Measurements from ENCODE around the gene KCNN1.

The KCNN1 gene

GRCh38 chr19:17942582-17943273 lies 24.2 kb upstream of the KCNN1 start:
- DNase-seq (ENCODE audit: insufficient read length, low spot score) (no peak), FAIRE-seq (no peak)
- TF ChIP-seq CTCF (IDR thresholded peaks at IDR 0.05; ENCODE audit: insufficient read depth, missing control alignments) = no peak

GRCh38 chr19:17943274-17944221 lies 23.4 kb upstream of the KCNN1 start:
- TF ChIP-seq CTCF (IDR thresholded peaks at IDR 0.05; ENCODE audit: insufficient read depth, missing control alignments) = no peak
- FAIRE-seq (no peak), DNase-seq (ENCODE audit: insufficient read length, low spot score) (no peak)

GRCh38 chr19:17944301-17944700 lies 22.6 kb upstream of the KCNN1 start:
- DNase-seq (ENCODE audit: insufficient read length, low spot score) = no peak
- FAIRE-seq = no peak
- no peak for TF ChIP-seq CTCF (IDR thresholded peaks at IDR 0.05; ENCODE audit: insufficient read depth, missing control alignments)

GRCh38 chr19:17946965-17947784 lies 19.7 kb upstream of the KCNN1 start:
- no peak for FAIRE-seq

GRCh38 chr19:17947815-17948513 lies 18.9 kb upstream of the KCNN1 start:
- no peak for TF ChIP-seq CTCF (IDR thresholded peaks at IDR 0.05; ENCODE audit: insufficient read depth, missing control alignments)
- DNase-seq (ENCODE audit: insufficient read length, low spot score) = peak; percentile 96
- FAIRE-seq = no peak

More at GRCh38 chr19:17946965-17947784, 19.7 kb upstream of the KCNN1 start:
- DNase-seq (ENCODE audit: insufficient read length, low spot score) = no peak
- TF ChIP-seq CTCF (IDR thresholded peaks at IDR 0.05; ENCODE audit: insufficient read depth, missing control alignments) = no peak

- no peak for TF ChIP-seq CTCF (IDR thresholded peaks at IDR 0.05; ENCODE audit: insufficient read depth, missing control alignments)
- FAIRE-seq (no peak), DNase-seq (ENCODE audit: insufficient read length, low spot score) (no peak)
Measured at GRCh38 chr19:17948514-17948900, 18.4 kb upstream of the KCNN1 start.
